Measurements from ENCODE around the gene RB1. TPM values are rescaled to one million over a fixed set of nuclear protein-coding genes. Genes with fewer than 3 reads are reported as not detected.
A peak's percentile ranks its signal among the peaks of the same experiment; 100 is the strongest.

The RB1 gene
- total and polyA plus RNA-seq, 2 experiments from 2014 or later = 19.5 to 22.3 TPM

DNA sequence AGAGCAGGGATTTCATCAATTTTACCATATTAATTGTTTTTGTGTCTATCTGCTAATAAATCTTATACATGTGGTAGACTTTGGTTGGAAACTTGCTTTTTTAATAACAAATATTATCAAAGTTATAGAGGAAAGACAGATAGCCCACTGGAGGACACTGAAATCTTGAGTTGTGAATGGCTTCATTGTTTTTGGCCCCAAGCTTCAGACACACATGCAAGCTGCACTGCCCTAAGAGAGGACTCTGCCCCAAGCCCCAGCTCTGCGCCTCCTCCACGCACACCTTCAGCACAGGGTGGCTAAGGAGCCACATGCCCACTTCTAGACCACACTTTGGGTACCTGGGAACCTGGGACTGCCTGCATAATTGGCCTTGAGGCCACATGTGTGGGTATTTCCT lies 194.1 kb downstream of the RB1 start:
- H4K20me1 ChIP-seq (replicated peaks; ENCODE audit: insufficient read depth) = no peaks in the 10 kb centered on the region
- H3K9me2 ChIP-seq (ENCODE audit: insufficient read depth) = no peaks in the 10 kb centered on the region
- H3K36me3 Mint-ChIP-seq (ENCODE audit: low read depth) = no peaks in the 10 kb centered on the region
- no peaks in the 10 kb centered on the region for H3K79me2 ChIP-seq (replicated peaks; ENCODE audit: insufficient read depth)
- peak overlapping the region; percentile 15; the same call in 1 of the 2 replicates for H3K4me2 ChIP-seq
- H3K4me3 ChIP-seq = no peak overlapping the region
- peaks cover 14% of the 10 kb centered on the region for H3K4me1 Mint-ChIP-seq
- no peak overlapping the region for H3K4me3 Mint-ChIP-seq
- ATAC-seq = peak; percentile 20; the same call in 2 of the 3 replicates
- H2AFZ ChIP-seq = no peak overlapping the region
- H3K27ac ChIP-seq (ENCODE audit: low read depth) = no peak overlapping the region
- peaks cover 9% of the 10 kb centered on the region; the same call in 1 of the 2 replicates for H3K4me1 ChIP-seq (ENCODE audit: insufficient read depth)
- TF ChIP-seq EZH2phosphoT487 (IDR thresholded peaks at IDR 0.05; ENCODE audit: unreplicated experiment) = no peak
- H3K27me3 Mint-ChIP-seq (ENCODE audit: insufficient read depth, low read depth, poor library complexity) = no peaks in the 10 kb centered on the region
- DNase-seq (ENCODE audit: low spot score) = no peak
- 0 out of 2 replicates have a peak, but pooled peaks cover 3% of the 10 kb centered on the region for H3K36me3 ChIP-seq (ENCODE audit: insufficient read depth)
- H3F3A ChIP-seq (replicated peaks; ENCODE audit: low read depth) = no peaks in the 10 kb centered on the region
- H3K9me3 Mint-ChIP-seq = no peaks in the 10 kb centered on the region
- H3K27ac Mint-ChIP-seq = 0 out of 2 replicates have a peak overlapping the region, but pooled peaks have one; percentile 26
- no peaks in the 10 kb centered on the region for H3K27me3 ChIP-seq (ENCODE audit: insufficient read depth)

DNA sequence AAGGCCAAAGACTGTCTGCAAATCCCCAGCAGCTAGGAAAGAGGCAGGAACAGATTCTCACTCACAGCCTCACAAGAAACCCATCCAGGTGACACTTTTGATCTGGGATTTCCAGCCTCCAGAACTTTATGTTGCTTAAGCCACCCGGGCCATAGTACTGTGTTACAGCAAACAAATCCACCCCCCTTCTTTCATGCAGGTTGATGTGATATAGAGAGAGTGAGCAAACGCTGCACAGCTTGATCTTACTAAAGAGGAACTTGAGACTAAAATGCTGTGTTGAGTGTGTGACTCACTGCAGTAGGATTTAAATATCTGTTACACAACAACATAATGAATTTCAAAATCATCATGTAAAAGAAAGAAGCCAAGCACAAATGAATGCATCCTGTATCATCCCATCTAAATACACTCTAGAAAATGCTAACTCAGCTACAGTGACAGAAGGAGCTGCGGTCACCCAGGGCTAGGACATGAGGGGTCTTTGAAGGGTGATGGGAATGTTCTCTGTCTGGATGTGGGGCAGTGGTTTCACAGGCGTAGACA lies 197.2 kb downstream of the RB1 start:
- no peaks in the 10 kb centered on the region for H3K79me2 ChIP-seq (replicated peaks; ENCODE audit: insufficient read depth)
- ATAC-seq (no peak), DNase-seq (ENCODE audit: low spot score) (peak; percentile 19)
- no peak overlapping the region for H3K4me2 ChIP-seq
- no peaks in the 10 kb centered on the region for H3K9me3 Mint-ChIP-seq
- no peak overlapping the region for H3K27ac ChIP-seq (ENCODE audit: low read depth)
- no peaks in the 10 kb centered on the region for H3K27me3 Mint-ChIP-seq (ENCODE audit: insufficient read depth, low read depth, poor library complexity)
- no peaks in the 10 kb centered on the region for H3K36me3 Mint-ChIP-seq (ENCODE audit: low read depth)
- no peak overlapping the region for H3K4me3 Mint-ChIP-seq
- no peaks in the 10 kb centered on the region for H3F3A ChIP-seq (replicated peaks; ENCODE audit: low read depth)
- no peaks in the 10 kb centered on the region for H3K9me2 ChIP-seq (ENCODE audit: insufficient read depth)
- H2AFZ ChIP-seq = no peak overlapping the region
- H3K27ac Mint-ChIP-seq = peak overlapping the region; percentile 54; the same call in 1 of the 2 replicates
- peaks cover 15% of the 10 kb centered on the region; the same call in 1 of the 2 replicates for H3K4me1 ChIP-seq (ENCODE audit: insufficient read depth)
- H3K4me3 ChIP-seq = no peak overlapping the region
- no peaks in the 10 kb centered on the region for H4K20me1 ChIP-seq (replicated peaks; ENCODE audit: insufficient read depth)
- H3K27me3 ChIP-seq (ENCODE audit: insufficient read depth) = no peaks in the 10 kb centered on the region
- peaks cover 25% of the 10 kb centered on the region for H3K4me1 Mint-ChIP-seq
- 0 out of 2 replicates have a peak, but pooled peaks cover 3% of the 10 kb centered on the region for H3K36me3 ChIP-seq (ENCODE audit: insufficient read depth)
- TF ChIP-seq EZH2phosphoT487 (IDR thresholded peaks at IDR 0.05; ENCODE audit: unreplicated experiment) = no peak
- no peak for TF ChIP-seq JUNB (IDR thresholded peaks at IDR 0.05; ENCODE audit: unreplicated experiment)
- TF ChIP-seq, protein P1, sequence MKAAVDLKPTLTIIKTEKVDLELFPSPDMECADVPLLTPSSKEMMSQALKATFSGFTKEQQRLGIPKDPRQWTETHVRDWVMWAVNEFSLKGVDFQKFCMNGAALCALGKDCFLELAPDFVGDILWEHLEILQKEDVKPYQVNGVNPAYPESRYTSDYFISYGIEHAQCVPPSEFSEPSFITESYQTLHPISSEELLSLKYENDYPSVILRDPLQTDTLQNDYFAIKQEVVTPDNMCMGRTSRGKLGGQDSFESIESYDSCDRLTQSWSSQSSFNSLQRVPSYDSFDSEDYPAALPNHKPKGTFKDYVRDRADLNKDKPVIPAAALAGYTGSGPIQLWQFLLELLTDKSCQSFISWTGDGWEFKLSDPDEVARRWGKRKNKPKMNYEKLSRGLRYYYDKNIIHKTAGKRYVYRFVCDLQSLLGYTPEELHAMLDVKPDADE (IDR thresholded peaks at IDR 0.05) = no peak
- TF ChIP-seq NANOG (IDR thresholded peaks at IDR 0.05; ENCODE audit: borderline replicate concordance) = no peak
- TF ChIP-seq ZNF331 (CRISPR knock-in tag; IDR thresholded peaks at IDR 0.05; ENCODE audit: low read depth) = no peak
- TF ChIP-seq, protein P2, sequence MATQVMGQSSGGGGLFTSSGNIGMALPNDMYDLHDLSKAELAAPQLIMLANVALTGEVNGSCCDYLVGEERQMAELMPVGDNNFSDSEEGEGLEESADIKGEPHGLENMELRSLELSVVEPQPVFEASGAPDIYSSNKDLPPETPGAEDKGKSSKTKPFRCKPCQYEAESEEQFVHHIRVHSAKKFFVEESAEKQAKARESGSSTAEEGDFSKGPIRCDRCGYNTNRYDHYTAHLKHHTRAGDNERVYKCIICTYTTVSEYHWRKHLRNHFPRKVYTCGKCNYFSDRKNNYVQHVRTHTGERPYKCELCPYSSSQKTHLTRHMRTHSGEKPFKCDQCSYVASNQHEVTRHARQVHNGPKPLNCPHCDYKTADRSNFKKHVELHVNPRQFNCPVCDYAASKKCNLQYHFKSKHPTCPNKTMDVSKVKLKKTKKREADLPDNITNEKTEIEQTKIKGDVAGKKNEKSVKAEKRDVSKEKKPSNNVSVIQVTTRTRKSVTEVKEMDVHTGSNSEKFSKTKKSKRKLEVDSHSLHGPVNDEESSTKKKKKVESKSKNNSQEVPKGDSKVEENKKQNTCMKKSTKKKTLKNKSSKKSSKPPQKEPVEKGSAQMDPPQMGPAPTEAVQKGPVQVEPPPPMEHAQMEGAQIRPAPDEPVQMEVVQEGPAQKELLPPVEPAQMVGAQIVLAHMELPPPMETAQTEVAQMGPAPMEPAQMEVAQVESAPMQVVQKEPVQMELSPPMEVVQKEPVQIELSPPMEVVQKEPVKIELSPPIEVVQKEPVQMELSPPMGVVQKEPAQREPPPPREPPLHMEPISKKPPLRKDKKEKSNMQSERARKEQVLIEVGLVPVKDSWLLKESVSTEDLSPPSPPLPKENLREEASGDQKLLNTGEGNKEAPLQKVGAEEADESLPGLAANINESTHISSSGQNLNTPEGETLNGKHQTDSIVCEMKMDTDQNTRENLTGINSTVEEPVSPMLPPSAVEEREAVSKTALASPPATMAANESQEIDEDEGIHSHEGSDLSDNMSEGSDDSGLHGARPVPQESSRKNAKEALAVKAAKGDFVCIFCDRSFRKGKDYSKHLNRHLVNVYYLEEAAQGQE (IDR thresholded peaks at IDR 0.05; ENCODE audit: unreplicated experiment) = no peak
- no peak for TF ChIP-seq ZNF114 (CRISPR knock-in tag; IDR thresholded peaks at IDR 0.05)
- TF ChIP-seq, protein P3, sequence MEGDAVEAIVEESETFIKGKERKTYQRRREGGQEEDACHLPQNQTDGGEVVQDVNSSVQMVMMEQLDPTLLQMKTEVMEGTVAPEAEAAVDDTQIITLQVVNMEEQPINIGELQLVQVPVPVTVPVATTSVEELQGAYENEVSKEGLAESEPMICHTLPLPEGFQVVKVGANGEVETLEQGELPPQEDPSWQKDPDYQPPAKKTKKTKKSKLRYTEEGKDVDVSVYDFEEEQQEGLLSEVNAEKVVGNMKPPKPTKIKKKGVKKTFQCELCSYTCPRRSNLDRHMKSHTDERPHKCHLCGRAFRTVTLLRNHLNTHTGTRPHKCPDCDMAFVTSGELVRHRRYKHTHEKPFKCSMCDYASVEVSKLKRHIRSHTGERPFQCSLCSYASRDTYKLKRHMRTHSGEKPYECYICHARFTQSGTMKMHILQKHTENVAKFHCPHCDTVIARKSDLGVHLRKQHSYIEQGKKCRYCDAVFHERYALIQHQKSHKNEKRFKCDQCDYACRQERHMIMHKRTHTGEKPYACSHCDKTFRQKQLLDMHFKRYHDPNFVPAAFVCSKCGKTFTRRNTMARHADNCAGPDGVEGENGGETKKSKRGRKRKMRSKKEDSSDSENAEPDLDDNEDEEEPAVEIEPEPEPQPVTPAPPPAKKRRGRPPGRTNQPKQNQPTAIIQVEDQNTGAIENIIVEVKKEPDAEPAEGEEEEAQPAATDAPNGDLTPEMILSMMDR (conservative IDR thresholded peaks at IDR 0.05; ENCODE audit: low read depth in 2 of 2) = no peak
- TF ChIP-seq STAT1 (IDR thresholded peaks at IDR 0.05; ENCODE audit: unreplicated experiment) = no peak
- TF ChIP-seq EZH2 (IDR thresholded peaks at IDR 0.05; ENCODE audit: low read depth, unreplicated experiment) = no peak
- no peak for TF ChIP-seq CREB1 (CRISPR knock-in tag; IDR thresholded peaks at IDR 0.05; ENCODE audit: low read depth)
- no peak for TF ChIP-seq POLR2AphosphoS5 (IDR thresholded peaks at IDR 0.05; ENCODE audit: low read depth)

Measured in GM23338 (cell line).